Subcutaneous adipose tissue (tissue), 4 donors: ENCODE measurements around the gene RNF111. TPM values are rescaled to one million over a fixed set of nuclear protein-coding genes. Genes with fewer than 3 reads are reported as not detected.

Experiments
- total RNA-seq, 4 donors: library from RNA; depleted of rRNA; stranded (reverse); fragments of >200 nt; gene quantifications; one replicate each; pipeline ENCODE4 v1.1.0, GENCODE V29; 2016
- TF ChIP-seq, protein P1 (sequence below): fragments of 450-650 bp; IDR thresholded peaks from one replicate; pipeline ENCODE4 v1.5.1; 2016; ENCODE audit warnings: low read depth, mild to moderate bottlenecking, control low read depth, antibody characterized with exemption, moderate library complexity

Gene RNF111
- total RNA-seq, 4 donors from 2014 or later, result 24.2 to 35.7 (median 28.0) TPM

DNA sequence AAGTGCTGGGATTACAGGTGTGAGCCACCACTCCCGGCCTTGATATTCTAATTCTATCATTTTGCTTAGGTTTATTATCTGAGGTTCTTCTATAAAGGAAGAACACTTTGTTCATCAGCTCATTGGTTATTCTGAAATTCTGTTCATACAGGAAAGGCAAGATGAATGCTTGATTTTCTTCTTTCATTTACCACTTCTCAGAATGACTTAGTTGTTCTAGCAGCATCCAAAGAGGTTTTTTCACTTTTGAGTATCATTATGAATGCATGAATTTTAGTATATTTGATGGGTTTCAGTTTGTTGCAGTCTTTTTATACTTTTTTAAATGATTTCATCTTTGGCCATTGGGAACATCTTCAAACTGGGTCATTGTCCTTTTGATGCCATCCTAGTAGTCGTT, 51.8 kb downstream of the RNF111 start:
- TF ChIP-seq, protein P1, sequence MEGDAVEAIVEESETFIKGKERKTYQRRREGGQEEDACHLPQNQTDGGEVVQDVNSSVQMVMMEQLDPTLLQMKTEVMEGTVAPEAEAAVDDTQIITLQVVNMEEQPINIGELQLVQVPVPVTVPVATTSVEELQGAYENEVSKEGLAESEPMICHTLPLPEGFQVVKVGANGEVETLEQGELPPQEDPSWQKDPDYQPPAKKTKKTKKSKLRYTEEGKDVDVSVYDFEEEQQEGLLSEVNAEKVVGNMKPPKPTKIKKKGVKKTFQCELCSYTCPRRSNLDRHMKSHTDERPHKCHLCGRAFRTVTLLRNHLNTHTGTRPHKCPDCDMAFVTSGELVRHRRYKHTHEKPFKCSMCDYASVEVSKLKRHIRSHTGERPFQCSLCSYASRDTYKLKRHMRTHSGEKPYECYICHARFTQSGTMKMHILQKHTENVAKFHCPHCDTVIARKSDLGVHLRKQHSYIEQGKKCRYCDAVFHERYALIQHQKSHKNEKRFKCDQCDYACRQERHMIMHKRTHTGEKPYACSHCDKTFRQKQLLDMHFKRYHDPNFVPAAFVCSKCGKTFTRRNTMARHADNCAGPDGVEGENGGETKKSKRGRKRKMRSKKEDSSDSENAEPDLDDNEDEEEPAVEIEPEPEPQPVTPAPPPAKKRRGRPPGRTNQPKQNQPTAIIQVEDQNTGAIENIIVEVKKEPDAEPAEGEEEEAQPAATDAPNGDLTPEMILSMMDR, result no peak

DNA sequence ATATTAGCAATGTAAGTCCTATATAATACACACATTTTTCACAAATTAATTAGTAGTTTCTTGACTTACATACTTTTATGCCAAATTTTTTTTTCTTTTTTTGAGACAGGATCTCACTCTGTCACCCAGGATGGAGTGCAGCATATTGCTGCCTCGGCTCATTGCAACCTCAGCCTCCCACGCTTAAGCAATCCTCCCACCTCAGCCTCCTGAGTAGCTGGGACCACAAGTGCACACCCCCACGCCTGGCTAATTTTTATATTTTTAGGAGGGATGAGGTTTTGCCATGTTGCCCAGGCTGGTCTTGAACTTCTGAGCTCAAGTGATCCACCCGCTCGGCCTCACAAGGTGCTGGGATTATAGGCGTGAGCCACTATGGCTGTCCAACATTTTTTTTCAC, 54.6 kb downstream of the RNF111 start:
- TF ChIP-seq, protein P1, result no peak

DNA sequence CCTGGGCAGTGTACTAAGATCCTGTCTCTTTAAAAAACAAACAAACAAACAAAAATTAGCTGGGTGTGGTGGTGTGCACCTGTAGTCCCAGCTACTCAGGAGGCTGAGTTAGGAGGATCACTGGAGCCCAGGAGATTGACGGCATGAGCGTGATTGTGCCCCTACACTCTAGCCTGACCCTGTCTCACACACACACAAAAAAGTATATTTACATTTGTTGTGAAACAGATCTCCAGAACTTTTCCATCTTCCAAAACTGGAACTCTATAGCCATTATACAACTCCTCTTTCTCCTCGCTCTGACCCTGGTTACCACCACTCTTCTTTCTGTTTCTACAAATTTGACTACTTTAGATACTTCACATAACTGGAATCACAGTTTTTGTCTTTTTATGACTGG, 61.4 kb downstream of the RNF111 start:
- TF ChIP-seq, protein P1, result no peak

DNA sequence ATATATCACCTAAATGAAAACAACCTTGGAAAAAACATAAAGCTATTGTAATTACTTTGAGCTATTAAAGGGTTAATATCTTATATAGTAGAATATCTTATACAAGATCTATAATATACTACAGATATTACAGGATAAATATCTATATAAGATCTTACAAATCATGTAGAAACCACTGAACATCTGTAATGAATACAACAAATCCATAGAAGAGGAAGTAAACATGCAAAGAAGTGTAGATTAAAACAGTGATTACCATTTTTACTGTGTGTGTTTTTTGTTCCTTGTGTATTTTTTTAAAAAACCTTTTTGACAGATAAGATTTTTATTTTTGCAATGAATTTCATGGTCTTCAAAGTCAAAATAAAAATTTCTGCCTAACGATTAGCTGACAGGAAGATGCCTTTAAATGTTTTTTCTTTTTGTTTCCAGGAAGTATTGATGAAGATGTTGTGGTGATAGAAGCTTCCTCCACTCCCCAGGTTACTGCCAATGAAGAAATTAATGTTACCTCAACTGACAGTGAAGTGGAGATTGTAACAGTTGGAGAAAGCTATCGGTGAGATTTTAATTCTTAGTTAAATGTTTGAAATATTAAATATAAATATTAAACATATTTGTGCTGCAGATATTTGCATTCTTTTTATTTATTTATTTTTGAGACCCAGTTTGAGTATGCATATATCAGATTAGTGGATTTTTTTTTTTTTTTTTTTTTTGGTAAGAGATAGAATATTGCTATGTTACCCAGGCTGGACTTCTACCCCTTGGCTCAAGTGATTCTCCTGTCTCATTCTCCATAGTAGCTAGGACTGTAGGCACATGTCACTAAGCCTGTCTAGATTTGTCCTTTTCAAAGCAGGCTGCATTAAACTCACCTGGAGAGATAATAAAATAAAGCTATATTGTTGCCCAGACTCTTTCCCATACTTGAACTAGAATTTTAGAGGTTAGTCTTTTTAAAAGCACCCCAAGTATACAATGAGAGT, 64.7 kb downstream of the RNF111 start:
- TF ChIP-seq, protein P1, result no peak

DNA sequence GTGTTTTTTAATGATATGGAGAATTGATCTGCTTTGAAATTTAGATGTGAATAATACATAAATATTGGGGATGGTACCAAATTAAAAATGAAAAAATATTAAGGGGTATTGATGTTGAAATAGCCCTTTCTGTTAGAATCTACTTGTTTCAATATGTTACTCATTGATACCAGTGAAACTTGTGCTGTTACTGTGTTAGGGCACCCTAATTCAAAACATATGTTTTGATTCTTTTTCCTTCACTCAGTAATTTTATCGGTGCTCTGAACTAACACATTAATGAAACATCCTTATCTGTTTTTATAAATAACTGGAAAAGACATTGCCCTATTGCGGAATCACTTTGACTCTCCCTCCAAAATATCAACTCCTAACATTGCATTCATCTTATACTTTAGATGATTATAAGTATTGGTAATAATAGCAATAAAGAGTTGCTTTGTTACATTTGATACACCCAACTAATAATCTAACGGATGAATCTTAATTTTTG, 65.5 kb downstream of the RNF111 start:
- TF ChIP-seq, protein P1, result no peak

DNA sequence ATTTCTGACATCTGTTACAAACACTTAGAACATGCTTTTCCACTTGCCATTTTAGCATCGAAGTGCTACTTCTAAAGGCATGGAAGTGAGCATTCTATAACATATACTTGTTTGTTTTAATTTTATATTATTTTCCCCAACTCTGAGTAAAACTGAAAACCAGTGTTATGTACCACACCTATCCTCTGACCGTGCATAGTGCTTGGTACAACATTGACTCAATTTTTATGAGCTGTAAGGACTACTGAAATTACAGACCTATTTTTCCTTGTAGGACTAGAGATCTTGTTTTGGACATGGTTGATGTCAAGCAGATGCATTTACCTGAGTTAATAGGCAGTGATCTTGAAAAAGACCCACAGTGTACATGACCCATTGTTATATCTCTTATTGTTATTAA, 66.0 kb downstream of the RNF111 start:
- TF ChIP-seq, protein P1, result no peak

DNA sequence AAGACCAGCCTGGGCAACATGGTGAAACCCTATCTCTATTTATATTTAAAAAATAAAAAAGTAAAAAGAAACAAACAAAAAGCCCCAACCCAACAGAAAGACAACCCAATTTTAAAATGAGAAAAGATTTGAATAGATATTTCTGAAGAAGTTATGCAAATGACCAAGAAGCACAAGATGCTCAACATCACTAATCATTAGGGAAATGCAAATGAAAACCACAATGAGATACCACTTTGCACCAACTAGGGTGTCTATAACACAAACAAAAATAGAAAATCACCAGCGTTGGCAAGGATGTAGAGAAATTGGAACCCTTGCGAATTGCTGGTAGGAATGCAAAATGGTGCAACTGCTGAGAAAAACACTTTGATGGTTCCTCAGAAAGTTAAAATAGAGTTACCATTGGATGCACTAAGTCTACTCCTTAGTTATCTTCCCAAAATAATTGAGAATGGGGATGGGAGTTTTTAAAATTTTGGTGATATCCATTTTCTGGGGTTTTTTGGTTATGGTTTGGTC, 71.7 kb downstream of the RNF111 start:
- TF ChIP-seq, protein P1, result no peak
